Neural progenitor cell (in vitro differentiated cells): ENCODE results near the gene STON2.

Experiments
- EZH2 ChIP-seq: fragments of 200-600 bp; sonication (generic); IDR thresholded peaks from 2 replicates; pipeline ENCODE4 v1.6.1; 2017; ENCODE audit warnings: antibody characterized with exemption, mild to moderate bottlenecking, moderate library complexity
- EZH2phosphoT487 ChIP-seq: fragments of 200-600 bp; sonication (generic); IDR thresholded peaks from 2 replicates; pipeline ENCODE4 v1.6.1; 2017; ENCODE audit warnings: antibody characterized with exemption
- TF ChIP-seq, protein P1 (sequence below): fragments of 200-600 bp; sonication (generic); IDR thresholded peaks from 2 replicates; pipeline ENCODE4 v1.5.1; 2017; ENCODE audit warnings: antibody characterized with exemption, mild to moderate bottlenecking

DNA sequence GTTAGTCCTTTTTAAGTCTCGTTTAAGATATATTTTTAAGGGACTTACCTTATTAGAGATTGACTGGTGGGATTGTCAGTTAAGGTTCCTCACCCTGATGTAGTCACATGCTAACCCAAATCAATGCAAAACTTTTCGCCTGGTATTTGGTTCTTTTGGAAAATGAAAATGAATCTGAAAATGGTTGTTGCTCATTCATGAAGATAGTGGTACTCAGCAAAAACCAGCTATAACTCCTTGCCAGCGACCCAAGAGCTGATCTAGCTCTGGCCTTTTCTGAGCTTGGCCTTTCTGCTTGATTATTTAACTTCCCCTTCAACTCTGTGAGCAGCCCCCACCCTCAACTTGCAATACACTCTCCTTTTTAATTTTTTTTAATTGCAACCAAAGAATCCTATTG is 94.4 kb downstream of the STON2 start:
- TF ChIP-seq, protein P1, sequence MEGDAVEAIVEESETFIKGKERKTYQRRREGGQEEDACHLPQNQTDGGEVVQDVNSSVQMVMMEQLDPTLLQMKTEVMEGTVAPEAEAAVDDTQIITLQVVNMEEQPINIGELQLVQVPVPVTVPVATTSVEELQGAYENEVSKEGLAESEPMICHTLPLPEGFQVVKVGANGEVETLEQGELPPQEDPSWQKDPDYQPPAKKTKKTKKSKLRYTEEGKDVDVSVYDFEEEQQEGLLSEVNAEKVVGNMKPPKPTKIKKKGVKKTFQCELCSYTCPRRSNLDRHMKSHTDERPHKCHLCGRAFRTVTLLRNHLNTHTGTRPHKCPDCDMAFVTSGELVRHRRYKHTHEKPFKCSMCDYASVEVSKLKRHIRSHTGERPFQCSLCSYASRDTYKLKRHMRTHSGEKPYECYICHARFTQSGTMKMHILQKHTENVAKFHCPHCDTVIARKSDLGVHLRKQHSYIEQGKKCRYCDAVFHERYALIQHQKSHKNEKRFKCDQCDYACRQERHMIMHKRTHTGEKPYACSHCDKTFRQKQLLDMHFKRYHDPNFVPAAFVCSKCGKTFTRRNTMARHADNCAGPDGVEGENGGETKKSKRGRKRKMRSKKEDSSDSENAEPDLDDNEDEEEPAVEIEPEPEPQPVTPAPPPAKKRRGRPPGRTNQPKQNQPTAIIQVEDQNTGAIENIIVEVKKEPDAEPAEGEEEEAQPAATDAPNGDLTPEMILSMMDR: no peak
- TF ChIP-seq EZH2phosphoT487 (no peak), EZH2 (no peak)
